GM12878 (cell line): ENCODE data around the gene GCA. TPM values are rescaled to one million over a fixed set of nuclear protein-coding genes. Genes with fewer than 3 reads are reported as not detected.

Experiments
- BCL11A ChIP-seq: IDR thresholded peaks from 2 replicates; pipeline ENCODE4 v1.6.1; 2011; ENCODE audit warnings: low read depth, low read length
- CBX3 ChIP-seq: fragments of 200-600 bp; sonication (generic); IDR thresholded peaks from 2 replicates; pipeline ENCODE4 v1.6.1; 2016; ENCODE audit warnings: low read depth, borderline replicate concordance
- EZH2 ChIP-seq: IDR thresholded peaks from 2 replicates; pipeline ENCODE4 v1.6.1; 2012; ENCODE audit warnings: low read depth, mild to moderate bottlenecking, control low read depth, inconsistent platforms, low read length, borderline replicate concordance; ENCODE audit not compliant: control insufficient read depth
- FOS ChIP-seq: IDR thresholded peaks from 3 replicates; pipeline ENCODE4 v1.6.1; 2011; ENCODE audit warnings: borderline replicate concordance; ENCODE audit not compliant: insufficient read length; ENCODE audit errors: extremely low read depth
- GABPA ChIP-seq: IDR thresholded peaks from 2 replicates; pipeline ENCODE4 v1.6.1; 2014; ENCODE audit warnings: antibody characterized with exemption, low read depth, mild to moderate bottlenecking, inconsistent platforms
- HDAC2 ChIP-seq: fragments of 200-600 bp; sonication (generic); IDR thresholded peaks from 2 replicates; pipeline ENCODE4 v1.6.1; 2017
- JUND ChIP-seq: IDR thresholded peaks from 2 replicates; pipeline ENCODE4 v1.6.1; 2012; ENCODE audit warnings: low read depth, mild to moderate bottlenecking, low read length, improper control_type of control experiment, moderate library complexity
- MTA3 ChIP-seq: IDR thresholded peaks from 2 replicates; pipeline ENCODE4 v1.6.1; 2012; ENCODE audit warnings: low read length, inconsistent platforms, borderline replicate concordance
- NBN ChIP-seq: fragments of 450-650 bp; IDR thresholded peaks from 2 replicates; pipeline ENCODE4 v1.6.1; 2016
- NFIC ChIP-seq: IDR thresholded peaks from 2 replicates; pipeline ENCODE4 v1.6.1; 2012; ENCODE audit warnings: low read depth, mild to moderate bottlenecking, inconsistent platforms, low read length, moderate library complexity
- NFYB ChIP-seq: IDR thresholded peaks from 2 replicates; pipeline ENCODE4 v1.6.1; 2011; ENCODE audit warnings: low read depth, mild to moderate bottlenecking, low read length, improper control_type of control experiment, moderate library complexity; ENCODE audit not compliant: insufficient read depth
- NR2C2 ChIP-seq: IDR thresholded peaks from 2 replicates; pipeline ENCODE4 v1.6.1; 2011; ENCODE audit warnings: borderline replicate concordance, low read depth; ENCODE audit not compliant: control insufficient read depth, insufficient read length
- PBX3 ChIP-seq: IDR thresholded peaks from 2 replicates; pipeline ENCODE4 v1.6.1; 2011; ENCODE audit warnings: mild to moderate bottlenecking, low read depth, low read length, moderate library complexity; ENCODE audit not compliant: insufficient replicate concordance
- PML ChIP-seq: IDR thresholded peaks from 2 replicates; pipeline ENCODE4 v1.6.1; 2012; ENCODE audit warnings: low read length, inconsistent platforms
- POLR2A ChIP-seq: IDR thresholded peaks from 2 replicates; pipeline ENCODE4 v1.6.1; 2011; ENCODE audit warnings: low read depth, mild to moderate bottlenecking, low read length
- POU2F2 ChIP-seq: IDR thresholded peaks from 3 replicates; pipeline ENCODE4 v1.6.1; 2011; ENCODE audit warnings: low read depth, mild to moderate bottlenecking, low read length, borderline replicate concordance
- RAD51 ChIP-seq: fragments of 450-650 bp; IDR thresholded peaks from 2 replicates; pipeline ENCODE4 v1.6.1; 2016; ENCODE audit warnings: moderate library complexity, mild to moderate bottlenecking, inconsistent platforms
- RB1 ChIP-seq: fragments of 450-650 bp; formaldehyde crosslinking; IDR thresholded peaks from 2 replicates; pipeline ENCODE4 v1.6.1; 2017; ENCODE audit warnings: mild to moderate bottlenecking, borderline replicate concordance
- RELA ChIP-seq: fragments of 450-650 bp; IDR thresholded peaks from 2 replicates; pipeline ENCODE4 v1.8.0; 2014; ENCODE audit warnings: borderline replicate concordance; ENCODE audit not compliant: partially characterized antibody
- RFX5 ChIP-seq: IDR thresholded peaks from 2 replicates; pipeline ENCODE4 v1.6.1; 2011; ENCODE audit warnings: low read depth, low read length, improper control_type of control experiment
- SIX5 ChIP-seq: IDR thresholded peaks from 2 replicates; pipeline ENCODE4 v1.6.1; 2011; ENCODE audit warnings: mild to moderate bottlenecking, low read depth, low read length, moderate library complexity; ENCODE audit not compliant: severe bottlenecking
- SP1 ChIP-seq: IDR thresholded peaks from one replicate; pipeline ENCODE4 v1.6.1; 2011; ENCODE audit warnings: low read depth, low read length
- SREBF2 ChIP-seq: IDR thresholded peaks from 2 replicates; pipeline ENCODE4 v1.6.1; 2012; ENCODE audit warnings: mild to moderate bottlenecking, low read length
- STAT3 ChIP-seq: IDR thresholded peaks from 2 replicates; pipeline ENCODE4 v1.6.1; 2011; ENCODE audit warnings: low read depth, low read length, improper control_type of control experiment
- SUPT20H ChIP-seq: IDR thresholded peaks from 2 replicates; pipeline ENCODE4 v1.6.1; 2011; ENCODE audit warnings: low read depth, mild to moderate bottlenecking, low read length, moderate library complexity, borderline replicate concordance; ENCODE audit not compliant: control insufficient read depth
- ZBTB40 ChIP-seq: fragments of 450-650 bp; IDR thresholded peaks from 2 replicates; pipeline ENCODE4 v1.6.1; 2016; ENCODE audit warnings: mild to moderate bottlenecking, moderate library complexity, borderline replicate concordance
- ZNF207 ChIP-seq: fragments of 450-650 bp; IDR thresholded peaks from 2 replicates; pipeline ENCODE4 v1.6.1; 2014; ENCODE audit warnings: antibody characterized with exemption, mild to moderate bottlenecking, borderline replicate concordance
- ZNF217 ChIP-seq: fragments of 450-650 bp; IDR thresholded peaks from 2 replicates; pipeline ENCODE4 v1.6.1; 2017; ENCODE audit warnings: antibody characterized with exemption, mild to moderate bottlenecking
- ZNF384 ChIP-seq: IDR thresholded peaks from 2 replicates; pipeline ENCODE4 v1.6.1; 2012; ENCODE audit warnings: low read depth, mild to moderate bottlenecking, low read length, improper control_type of control experiment, borderline replicate concordance
- polyA plus RNA-seq, 11 experiments: library from polyadenylated mRNA; depleted of rRNA in 4 of 11; unstranded in 6 of 11; stranded (reverse) in 5 of 11; fragments of >200 nt; fragmentation: Nextera tagmentation in 4 of 11; fragmentation: Illumina TruSeq in 1 of 11; extraction: Ambion mirVana in 4 of 11; extraction: Trizol in 1 of 11; gene quantifications; 1 replicate in 1 of 11; 2 replicates in 10 of 11; pipeline versions ENCODE4 v1.2.1 to v1.2.3, GENCODE V29; 2011 to 2016; ENCODE audit warnings: inconsistent platforms in 2 of 11, missing spikeins in 2 of 11, low read depth in 1 of 11
- total RNA-seq, 4 experiments: library from RNA; depleted of rRNA in 3 of 4; stranded (reverse); fragments of >200 nt in 3 of 4; fragmentation: Illumina TruSeq in 1 of 4; extraction: Trizol in 1 of 4; gene quantifications; 2 replicates each; pipeline versions ENCODE4 v1.2.1 to v1.2.3, GENCODE V29; 2013 to 2021

GCA gene
- total and polyA plus RNA-seq, 10 of the 15 experiments (the other 5 are each of a cell fraction or from before 2014, with no cell fraction given), result 20.6 to 81.9 (median 32.0) TPM

DNA sequence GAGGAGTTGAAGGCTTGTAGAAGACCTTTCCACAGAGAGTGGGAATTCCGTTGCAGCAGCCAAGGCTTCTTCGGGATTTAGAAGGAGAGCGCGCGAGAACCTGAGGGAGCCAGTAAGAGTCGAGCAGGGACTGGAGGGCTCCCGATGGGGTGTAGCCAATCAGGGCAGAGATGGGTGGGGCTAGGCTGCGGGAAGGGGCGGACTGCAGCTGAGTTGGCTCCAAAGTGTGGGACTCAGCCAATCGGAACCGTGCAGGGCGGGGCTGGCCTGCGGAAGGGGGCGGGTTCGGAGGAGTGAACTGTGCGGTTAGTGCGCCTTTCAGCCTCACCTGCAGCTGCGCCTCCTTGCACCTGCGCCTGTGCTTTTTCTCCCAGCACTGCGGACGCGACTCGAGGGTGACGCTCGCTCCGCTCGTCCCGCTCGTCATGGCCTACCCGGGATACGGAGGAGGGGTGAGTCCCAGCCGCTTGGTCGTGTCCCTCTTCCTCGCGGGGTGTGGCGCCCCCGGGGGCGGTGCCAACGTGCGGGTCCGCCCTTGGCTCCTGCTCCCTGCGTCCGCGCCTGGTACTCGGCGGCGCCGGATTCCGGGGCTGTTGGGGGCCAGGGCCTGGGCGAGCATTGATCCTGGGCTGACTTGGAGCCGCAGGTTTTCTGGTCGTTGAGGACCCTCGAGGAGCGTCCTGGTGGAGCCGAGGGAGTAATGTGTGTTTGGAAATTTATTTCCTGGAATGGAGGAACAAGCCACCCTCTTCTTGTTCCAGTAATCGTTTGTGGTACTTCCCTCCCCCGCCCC lies at the start of gene GCA (continued):
- TF ChIP-seq SUPT20H (no peak), POLR2A (peak; percentile 89), SREBF2 (no peak), PML (peak; percentile 78; the same call in 1 of the 2 replicates), NFIC (no peak), GABPA (no peak), RFX5 (peak; percentile 67), RELA (no peak), SP1 (peak; percentile 87), ZNF207 (peak; percentile 59; the same call in 1 of the 2 replicates), FOS (no peak), NR2C2 (no peak), ZNF217 (no peak), RB1 (no peak; the same call in 1 of the 2 replicates), CBX3 (no peak), JUND (no peak), MTA3 (no peak), PBX3 (no peak), ZNF384 (no peak), NFYB (peak; percentile 86), SIX5 (no peak), EZH2 (no peak), RAD51 (no peak), POU2F2 (no peak), HDAC2 (no peak), NBN (peak; percentile 79), ZBTB40 (no peak), BCL11A (no peak), STAT3 (no peak)
